NCI-H2196 treated with DMSO at 0.1 percent for 48 hours (cell line): ENCODE measurements around the gene SLC5A6.
A peak's percentile ranks its signal among the peaks of the same experiment; 100 is the strongest.

ENCODE experiments used
- DNase-seq: peaks from one replicate; lab custom pipeline; 2025; ENCODE audit not compliant: unreplicated experiment; lab: John Stamatoyannopoulos, UW

Gene SLC5A6

DNA sequence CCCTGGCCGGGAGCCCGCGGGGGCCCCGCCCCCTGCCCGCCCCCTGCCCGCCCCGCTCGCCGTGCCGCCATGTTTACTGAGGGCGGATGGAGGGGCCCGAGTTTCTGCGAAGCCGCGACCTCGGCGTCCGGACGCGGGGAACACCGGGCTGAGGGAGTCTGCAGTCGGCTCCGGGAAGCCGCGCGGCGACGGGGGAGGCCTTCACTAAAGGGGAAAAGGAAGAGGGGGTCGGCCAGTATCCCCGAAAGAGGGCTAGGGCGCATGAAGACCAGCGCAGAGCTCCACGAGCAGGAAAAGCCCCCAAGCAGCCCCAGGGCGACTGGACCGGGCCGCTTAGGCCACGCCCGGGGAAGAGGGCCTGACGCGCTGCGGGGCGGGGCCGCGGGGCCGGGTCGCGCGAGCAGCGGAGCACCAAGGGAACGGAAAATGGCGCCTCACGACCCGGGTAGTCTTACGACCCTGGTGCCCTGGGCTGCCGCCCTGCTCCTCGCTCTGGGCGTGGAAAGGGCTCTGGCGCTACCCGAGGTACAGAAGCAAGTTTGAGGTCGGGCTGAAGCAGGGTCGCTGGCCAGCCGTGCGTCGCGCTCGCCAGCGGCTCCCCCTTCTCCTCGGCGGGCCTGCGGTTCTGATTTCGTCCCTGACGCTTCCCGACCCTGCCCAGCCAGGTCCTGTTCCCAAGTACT, at the start of gene SLC5A6, which contains the start of gene ATRAID:
SLC5A6 (minus strand) TSS at position 326 of the 683 bp plus-strand sequence. CDS start 4,618 bp downstream, outside the sequence.
ATRAID (plus strand) TSS at position 99 of the 683 bp plus-strand sequence; CDS start at position 427, 328 bp downstream.
- peak; percentile 88 for DNase-seq

DNA sequence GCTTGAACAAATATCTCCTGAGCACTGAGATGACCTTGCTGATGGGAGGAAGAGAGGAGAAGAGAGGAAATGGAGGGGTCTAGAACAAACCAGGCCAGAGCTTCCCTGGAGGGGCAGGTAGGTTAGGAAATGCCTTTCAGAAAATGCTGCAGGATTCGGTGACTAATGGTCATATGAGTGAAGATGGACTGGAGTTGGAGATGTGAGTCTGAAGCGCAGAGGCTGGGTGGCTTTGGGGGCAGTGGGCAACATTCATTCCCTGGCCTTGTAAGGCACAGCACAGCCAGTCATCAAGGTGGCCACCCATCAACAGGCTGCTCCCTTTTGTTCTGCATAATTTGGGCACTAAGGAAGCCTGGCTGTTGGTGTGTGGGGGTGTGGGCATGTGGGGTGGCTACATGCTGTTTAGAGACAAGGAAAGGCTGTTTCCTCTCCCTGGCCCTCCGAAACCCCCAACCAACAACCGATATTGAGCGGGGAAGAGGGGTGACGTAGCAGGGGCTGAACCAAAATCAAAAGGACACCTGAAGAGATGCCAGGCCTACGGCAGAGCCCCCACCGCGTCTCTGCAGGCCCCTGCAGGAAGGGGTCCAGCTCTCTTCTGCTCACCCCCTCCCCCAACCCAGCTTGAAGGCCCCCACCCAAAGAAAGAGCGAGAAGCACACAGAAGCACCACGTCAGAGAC, 49.3 kb upstream of the SLC5A6 start:
- no peak for DNase-seq

DNA sequence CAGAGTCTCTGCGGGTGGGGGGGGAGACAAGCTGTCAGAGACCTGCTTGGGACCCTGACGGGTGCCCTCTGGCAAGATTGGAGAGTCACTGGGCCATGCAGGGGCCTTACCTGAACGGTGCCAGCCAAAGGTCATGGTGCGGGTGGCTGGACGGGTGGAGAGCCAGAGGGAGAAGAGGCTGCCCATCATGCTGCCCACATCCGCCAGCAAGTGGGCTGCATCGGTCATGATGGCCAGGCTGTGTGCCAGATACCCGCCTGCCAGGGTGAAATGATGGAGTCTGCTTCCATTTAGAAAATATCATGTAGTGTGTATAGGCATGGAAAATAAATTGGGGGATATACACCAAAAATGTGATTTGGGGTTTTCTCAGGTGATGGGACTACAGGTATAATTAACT, 46.0 kb upstream of the SLC5A6 start:
- no peak for DNase-seq

DNA sequence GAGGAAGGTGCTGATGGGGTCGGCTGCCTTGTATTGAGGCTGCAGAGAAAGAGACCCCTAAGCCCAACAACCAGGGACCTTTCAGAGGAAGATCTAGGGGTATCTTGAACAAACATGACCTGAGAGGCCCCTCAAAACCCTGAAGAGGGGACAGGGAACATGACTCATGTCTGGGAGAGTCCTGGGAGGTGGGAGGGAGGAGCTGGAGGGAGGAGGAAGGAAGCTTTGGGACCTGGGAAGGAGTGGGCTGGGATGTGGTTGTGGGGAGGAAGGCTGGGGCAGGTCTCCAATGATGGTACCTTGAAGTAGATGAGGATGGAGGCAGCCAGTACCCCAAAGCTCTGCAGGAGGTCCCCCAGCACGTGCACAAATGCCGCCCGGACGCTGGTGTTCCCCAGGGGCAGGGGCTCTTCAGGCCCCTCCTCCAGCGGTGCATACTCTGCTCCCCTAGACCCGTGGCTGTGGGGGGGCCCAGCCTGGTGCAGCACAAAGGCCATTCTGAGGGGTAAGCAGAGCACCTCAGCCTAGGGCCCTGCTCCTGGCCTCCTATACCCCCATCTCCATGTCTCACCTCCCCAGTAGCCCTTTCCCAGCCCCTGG, 44.9 kb upstream of the SLC5A6 start:
- no peak for DNase-seq

DNA sequence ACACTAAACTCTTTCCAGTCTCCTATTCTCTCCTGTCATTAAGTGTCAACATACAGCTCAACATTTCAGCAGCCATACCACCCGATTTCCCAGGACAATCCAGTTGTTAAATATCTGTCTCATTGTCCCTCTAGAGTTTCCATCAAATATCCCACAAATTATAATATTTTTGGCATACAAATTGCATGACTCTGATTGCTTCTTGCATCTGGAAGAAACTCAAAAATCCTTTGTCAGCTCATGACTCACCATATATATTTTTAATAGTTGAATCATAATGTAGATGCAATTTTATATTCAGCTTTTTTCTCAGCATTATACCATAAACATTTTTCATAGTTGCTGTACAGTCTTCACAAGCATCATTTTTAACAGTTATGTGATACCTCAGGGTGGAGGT, 43.6 kb upstream of the SLC5A6 start:
- no peak for DNase-seq

DNA sequence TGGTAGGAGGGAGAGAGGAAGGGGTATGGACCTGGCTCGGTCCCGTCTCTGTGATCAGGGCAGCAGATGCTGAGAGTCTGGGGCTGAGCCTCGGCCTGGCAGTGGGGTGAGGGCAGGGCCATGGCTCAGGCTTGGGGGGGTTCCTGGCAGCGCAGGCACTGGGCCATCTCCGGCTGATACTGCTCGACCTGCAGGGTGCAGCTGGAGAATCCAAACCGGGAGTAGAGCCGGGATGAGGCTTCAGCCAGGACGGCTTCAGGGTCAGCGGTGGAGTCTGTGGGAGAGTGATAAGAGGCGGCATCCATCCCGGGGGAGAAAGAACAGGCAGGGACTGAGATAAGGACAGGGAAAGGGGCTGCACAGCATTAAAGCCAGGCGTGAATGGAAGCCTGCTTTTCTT, 43.1 kb upstream of the SLC5A6 start:
- no peak for DNase-seq

DNA sequence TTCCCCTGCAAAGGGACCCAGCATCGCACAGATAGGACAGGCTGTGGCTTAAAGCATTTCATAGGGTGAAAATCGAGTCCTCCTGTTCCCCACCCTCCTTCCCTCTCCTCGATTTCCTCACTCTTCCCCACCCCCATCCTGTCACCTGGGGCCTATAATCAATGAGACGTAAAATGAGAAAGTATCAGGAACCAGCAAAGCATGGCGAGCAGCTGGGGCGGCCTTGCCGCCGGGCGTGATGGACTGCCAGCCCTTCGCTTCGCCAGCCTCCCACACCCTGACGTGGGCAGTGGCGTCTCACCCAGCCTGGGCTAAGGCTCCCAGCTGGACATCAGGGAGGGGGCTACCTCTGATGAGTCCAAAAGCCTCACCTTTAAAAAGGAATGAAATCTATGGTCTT, 39.7 kb upstream of the SLC5A6 start:
- DNase-seq, result no peak

DNA sequence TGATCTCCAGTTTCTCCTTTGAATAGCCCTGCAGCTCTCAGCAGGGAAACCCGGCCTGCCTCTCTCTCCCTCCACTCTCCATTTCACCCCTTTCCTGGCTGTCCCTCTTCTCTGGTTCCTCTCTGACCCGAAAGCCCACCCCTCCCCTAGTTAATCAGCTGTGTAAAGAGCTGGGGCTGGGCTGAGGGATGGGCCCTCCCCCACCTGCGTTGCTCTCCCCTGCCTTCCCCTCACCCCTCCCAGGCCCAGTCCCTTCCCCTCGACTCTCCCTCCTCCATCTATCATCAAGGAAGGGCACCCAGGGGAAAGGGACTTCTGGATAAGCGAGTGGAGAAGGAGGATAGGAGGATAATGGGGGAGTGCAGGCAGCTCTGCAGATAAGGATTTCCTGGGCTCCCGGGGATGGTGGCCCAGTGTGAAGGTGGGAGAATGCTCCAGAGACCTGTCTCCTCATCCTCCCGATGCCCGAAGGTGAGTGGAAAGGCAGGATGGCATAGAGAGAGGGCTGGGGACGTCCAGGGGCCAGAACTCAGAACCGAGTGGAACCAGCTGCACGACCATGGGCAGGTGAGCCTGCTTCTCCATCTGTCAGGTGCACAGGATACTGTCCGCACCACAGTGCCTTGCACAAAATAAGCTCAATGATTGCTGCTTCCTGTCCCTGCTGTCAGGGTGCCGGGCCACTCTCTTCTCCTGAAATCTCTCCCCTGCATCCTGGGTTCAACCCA, 38.7 kb upstream of the SLC5A6 start:
- DNase-seq, result no peak

DNA sequence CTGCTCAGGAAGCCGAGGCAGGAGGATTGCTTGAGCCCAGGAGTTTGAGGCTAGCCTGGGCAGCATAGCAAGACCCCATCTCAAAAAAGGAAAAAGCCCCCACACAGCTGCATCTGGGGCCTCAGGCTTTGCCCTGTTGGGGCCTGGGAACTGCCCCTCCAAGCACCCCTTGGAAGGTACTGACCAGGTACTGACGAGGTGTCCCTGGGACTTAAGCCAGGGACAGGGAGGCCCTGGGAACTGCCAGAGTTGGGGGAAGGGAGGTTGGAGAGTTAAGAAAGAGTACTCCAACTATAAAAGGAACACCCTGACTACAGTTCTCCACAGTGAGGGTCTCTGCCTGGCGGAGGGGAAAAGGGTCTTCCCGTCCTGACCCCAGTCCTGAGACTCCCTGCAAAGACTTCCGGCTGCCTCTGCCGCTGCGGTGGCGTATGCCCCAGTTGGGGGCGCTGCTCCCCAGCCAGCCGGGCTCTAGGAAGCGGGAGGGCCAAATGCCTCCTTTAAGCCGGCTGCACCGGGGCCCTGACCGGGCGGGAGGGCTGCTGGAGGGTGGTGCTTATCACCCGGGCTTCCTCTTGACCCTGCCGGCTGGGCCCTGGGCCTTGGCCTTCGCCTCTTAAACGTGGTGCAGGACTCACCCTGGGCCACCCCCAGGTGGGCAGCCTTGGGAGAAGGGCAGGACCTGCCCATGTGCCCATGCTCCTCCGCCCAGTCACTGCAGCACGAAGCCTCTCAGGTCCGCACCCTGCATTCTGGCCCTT, 38.0 kb upstream of the SLC5A6 start:
- DNase-seq, result no peak

DNA sequence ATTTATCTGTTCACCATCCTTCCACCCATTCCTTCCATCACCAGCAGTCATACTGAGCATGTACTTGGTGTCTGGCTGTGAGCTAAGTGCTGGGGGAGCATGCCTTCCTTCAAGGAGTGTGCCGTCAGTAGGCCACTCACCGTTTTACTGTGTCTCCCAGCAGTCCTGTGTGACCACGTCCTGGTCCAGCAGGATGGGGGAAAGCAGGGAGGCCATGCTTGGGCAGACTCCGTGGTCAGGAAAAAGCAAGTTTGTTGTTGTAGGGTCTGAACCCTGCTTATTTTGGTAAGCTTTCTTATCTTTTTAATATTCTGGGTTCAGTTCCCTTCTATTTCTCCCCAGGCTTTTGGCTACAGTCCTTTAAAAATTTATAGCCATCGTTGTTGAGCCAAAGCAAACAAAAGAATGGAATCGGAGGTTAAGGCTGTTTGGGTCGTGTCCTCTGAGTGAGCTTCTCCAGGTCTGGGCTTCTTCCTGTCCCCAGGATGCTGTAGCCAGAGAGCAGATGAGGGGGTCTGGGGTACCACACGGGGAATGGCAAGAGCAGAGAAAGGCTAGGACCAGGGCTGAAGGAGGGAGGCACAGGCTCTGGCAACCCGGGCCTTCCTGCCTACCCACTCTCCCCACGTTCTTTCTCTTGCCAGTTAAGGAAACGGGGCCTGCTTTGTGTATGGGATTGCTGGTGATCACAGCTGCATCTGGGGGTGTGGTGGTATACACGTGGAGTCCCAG, 37.3 kb upstream of the SLC5A6 start:
- DNase-seq, result no peak

DNA sequence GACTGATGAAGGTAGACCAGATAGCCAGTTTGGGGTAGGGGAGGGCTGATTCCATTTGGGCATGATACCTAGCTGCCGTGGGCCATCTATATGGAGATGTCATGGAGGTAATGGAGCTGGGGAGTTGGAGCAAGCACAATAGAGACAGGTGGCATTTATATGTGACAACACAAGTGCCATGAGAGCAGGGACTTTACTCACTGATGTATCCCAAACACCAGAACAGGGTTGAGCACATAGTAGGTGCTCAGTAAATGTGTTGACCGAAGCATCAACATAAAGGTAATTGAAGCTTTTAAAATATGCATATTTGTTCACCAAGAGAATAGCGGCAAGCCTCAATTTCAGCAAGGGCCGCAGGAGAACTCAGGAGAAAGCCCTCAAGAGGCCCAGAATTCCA, 35.8 kb upstream of the SLC5A6 start:
- no peak for DNase-seq

DNA sequence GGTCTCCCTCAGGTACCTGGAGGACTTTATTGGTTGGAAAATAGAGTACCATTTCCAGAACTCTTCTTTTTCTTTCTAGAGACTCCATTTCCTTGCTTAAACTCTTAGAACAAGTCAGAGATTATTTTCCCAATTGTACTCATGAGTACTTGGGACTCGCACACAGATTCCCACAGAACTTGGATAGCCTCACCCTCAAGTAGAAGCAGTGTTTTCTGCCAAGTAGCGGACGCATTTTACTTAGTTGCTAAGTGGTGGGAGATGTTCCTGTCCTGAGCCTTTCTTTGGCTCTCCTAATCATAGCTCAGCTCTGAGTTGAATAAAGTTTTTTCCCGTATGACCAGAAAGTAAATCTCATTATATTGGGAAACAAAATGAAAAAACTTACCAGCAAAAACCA, 33.6 kb upstream of the SLC5A6 start:
- no peak for DNase-seq

DNA sequence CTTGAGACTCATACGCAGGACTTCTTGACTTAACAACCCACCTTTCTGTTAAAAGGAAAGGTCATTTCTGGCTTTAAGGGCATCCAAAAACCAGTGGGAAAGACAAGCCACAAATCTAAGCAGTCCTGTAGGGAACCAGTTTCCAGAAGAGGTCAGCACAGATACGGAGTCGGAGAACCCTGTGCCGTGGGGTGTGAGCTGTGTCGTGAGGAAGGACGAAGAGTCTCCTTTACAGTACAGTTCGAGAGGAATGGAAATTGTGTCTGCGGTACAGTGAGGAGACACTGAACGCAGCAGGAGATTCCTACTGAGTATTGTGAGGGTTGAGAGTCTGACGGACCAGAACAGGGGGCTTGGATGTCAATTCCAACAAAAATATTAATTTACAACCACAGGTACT, 33.0 kb upstream of the SLC5A6 start:
- no peak for DNase-seq

DNA sequence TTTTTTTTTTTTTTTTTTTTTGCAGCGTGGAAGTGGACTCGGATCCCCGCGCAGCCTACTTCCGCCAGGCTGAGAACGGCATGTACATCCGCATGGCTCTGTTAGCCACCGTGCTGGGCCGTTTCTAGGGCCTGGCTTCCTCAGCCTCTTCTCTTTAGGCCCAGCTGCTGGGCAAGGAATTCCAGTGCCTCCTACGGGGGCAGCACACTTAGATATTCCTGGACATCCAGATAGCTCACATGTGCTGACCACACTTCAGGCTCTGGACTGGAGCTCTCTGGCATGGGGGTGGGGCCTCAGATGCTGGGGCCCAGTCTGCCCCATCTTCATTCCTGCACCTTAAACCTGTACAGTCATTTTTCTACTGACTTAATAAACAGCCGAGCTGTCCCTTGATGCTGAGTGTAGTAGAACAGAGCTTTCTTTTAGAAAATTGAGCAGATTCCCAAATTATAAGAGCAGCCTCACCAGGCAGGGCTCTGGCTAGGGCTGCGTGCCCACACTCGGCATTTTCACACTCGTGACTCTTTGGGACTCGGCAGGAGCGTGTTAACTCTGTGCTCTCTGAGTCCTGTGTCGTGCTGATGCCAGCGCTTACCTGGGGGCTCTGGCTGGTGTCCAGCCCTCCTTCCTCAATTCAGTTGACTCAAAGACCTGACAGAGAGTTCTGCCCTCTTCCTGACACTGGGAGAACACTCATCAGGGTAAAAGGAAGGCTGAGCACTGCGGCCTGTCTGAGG, 31.5 kb upstream of the SLC5A6 start:
- DNase-seq, result no peak

DNA sequence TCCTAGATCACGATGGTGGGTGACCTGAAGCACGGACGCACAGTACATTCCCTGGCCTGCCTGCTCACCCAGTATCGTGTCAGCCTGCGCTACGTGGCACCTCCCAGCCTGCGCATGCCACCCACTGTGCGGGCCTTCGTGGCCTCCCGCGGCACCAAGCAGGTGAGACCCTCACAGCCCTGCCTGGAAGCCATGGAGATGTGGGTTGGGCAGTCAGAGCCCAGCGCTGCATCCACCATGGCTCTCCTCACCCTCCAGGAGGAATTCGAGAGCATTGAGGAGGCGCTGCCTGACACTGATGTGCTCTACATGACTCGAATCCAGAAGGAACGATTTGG, 30.5 kb upstream of the SLC5A6 start:
- DNase-seq, result no peak

DNA sequence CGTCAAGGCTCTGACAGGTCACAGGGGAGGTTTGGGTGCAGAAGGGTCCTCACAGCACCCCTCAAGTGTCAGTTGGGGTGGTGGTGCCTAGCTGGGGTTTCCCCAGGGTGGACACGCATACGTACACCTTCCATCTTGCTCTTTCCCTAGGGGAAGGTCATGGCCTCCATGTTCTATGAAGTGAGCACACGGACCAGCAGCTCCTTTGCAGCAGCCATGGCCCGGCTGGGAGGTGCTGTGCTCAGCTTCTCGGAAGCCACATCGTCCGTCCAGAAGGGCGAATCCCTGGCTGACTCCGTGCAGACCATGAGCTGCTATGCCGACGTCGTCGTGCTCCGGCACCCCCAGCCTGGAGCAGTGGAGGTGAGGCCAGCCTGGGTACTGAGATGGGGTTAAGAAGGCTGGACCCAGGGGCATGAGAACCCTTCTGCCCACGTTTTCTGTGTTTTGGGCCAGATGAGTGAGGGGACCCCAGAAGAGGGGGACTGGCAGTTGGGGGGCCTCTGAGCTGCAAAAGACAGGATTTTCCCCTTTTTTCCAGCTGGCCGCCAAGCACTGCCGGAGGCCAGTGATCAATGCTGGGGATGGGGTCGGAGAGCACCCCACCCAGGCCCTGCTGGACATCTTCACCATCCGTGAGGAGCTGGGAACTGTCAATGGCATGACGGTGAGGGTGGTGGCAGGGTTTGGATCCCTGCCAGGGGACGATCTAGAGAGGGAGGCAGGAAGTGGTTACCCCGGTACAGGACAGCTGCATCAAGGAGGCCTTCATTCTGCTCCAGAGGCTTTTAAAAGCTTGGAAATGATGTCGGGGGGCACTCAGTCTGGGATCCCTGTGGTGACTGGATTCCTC, 29.9 kb upstream of the SLC5A6 start:
- DNase-seq, result no peak

DNA sequence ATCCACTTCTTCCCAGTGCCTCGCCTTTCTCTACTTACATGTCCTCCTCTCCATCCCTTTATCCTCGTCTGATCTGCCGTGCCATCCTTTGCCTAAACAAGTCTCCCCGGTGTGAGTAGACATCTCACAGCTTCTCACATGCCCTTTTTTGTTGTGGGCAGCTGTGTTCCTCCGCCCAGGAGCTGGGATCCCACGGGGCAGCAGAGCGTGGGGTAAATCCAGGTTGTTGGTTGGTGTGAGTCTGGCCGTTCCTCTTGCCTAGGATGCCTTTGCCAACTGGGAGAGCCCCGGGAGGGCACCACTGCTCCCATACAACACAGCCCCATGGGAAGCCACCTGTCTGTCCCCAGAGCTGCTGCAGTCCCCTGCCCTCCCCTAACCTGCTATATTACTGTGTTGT, 28.3 kb upstream of the SLC5A6 start:
- DNase-seq, result no peak

DNA sequence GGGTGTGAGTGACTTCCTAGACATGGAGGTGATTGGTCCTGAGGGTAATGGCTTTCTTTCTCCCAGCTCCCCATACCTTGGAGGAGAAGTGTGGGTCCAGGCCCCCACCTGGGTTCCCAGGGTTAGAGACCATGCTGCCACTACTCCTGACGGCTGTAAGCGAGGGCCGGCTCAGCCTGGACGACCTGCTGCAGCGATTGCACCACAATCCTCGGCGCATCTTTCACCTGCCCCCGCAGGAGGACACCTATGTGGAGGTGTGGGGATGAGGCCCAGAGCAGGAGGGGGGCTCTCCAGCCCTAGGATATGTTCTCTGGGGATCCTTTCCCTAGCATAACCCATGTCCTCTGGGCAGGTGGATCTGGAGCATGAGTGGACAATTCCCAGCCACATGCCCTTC, 26.9 kb upstream of the SLC5A6 start:
- DNase-seq, result no peak
